ENCODE data around the gene MAML2.

DNA sequence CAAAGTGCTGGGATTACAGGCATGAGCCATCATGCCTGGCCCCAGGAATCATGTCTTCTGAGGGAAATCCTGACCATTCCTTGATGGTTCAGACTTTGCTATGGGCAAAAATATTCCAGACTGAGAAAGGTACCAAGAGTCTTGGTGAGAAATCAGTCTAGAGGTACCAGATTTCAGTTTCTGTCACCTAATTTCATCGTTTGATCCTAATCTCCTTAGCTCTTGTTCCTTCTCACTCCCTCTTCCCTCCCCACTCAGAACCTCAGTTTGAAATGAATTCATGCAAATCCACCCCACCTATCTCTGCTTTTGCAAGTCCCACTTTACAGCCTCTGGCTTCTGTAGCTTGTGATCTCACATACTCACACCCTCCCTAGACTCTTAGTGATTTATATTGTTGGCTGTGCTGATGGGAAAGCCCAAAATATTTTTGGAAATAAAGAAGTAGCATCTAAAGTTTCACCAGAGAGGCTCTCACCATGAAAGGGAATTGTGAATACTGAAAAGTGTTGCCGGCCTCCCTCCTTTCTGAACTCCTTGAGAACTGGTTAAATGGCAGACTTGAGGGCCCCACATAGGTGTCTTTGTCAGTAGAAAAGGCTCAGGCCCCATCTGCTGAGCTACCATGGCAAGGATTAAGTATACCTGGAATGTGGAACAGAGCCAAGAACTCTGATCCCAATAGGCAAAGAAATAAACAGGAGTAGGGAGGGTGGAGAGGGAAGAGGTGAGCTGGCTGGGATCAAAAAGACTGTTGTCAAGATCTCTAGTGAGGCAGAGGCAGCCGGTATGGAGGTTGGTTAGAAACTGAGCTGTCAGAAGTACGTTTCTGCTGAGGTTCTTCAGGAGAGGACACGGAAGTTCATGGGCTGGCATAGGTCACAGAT lies 228.6 kb downstream of the MAML2 start:
- TF ChIP-seq POLR2A (IDR thresholded peaks at IDR 0.05) (no peak), POLR2AphosphoS5 (IDR thresholded peaks at IDR 0.05) (no peak)
- TF ChIP-seq, protein P1, sequence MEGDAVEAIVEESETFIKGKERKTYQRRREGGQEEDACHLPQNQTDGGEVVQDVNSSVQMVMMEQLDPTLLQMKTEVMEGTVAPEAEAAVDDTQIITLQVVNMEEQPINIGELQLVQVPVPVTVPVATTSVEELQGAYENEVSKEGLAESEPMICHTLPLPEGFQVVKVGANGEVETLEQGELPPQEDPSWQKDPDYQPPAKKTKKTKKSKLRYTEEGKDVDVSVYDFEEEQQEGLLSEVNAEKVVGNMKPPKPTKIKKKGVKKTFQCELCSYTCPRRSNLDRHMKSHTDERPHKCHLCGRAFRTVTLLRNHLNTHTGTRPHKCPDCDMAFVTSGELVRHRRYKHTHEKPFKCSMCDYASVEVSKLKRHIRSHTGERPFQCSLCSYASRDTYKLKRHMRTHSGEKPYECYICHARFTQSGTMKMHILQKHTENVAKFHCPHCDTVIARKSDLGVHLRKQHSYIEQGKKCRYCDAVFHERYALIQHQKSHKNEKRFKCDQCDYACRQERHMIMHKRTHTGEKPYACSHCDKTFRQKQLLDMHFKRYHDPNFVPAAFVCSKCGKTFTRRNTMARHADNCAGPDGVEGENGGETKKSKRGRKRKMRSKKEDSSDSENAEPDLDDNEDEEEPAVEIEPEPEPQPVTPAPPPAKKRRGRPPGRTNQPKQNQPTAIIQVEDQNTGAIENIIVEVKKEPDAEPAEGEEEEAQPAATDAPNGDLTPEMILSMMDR (IDR thresholded peaks at IDR 0.05 in 8 of 11, conservative IDR thresholded peaks at IDR 0.05 in 3 of 11), result no peak

Data from spleen (tissue), 7 donors.